ENCODE measurements around the gene ASPG.
"Not testable (repeated sequence)": the region's sequence is repeated elsewhere in the genome, so short reads cannot be mapped to it uniquely, and the experiment has no call there.

The ASPG gene

DNA sequence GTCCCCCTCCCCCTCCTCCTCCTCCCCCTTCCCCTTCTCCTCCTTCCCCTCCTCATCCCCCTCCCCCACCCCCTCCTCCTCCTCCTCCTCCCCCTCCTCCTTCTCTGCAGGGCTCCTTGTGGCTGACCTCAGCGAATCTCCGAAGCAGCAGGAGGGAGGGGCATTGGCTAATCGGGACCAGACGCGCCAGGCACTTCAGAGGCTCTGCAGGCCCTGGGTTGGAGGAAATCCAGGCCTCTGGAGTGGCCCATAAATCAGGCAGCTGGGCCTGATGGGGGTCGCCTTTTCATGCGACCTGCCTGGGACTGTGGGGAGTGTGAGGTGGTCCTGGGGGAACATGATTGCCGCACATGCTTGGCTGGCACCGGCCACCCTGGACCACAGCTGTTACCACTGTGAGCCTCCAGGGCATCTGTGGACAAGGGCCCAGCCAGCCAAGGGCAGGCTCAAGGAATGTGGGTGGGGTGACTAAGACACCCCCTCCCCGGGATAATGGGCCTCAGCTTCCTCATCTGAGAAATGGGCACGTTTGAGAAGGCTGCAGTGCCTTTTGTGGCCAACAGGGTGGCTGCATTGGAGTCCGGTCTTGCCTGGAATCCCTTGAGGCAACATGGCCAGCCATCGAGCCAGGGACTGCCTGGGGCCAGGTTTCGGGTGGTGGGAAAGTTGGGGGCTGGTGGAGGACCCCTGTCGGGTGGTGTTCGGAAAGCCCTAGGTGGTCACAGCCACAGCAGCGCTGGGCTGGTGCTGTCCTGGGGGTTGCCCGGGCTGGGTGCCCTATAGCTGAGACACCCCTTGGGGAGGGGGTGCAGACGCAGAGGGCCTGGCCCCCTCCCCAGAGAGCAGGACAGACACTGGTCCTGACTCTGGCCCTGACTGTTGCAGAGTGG, 64.9 kb downstream of the ASPG start:
- DNase-seq: no peak

DNA sequence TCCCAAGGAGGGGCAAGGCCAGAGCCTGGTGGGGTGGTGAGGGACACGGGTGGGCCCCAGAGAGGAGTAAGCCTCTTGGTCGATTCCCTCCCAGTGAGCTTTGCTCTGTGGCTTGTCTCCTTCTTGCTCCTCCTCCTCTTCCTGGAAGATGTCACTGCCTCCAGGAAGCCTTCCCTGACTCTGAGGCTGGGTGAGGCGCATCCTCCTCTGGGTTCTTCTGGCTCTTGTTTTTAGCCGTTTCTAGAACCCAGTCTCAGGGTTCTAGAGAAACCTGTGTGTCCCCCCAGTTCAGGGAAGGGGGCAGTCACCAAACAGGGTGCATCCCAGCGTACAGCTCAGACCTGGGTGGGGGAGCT, 65.5 kb downstream of the ASPG start:
- DNase-seq: no peak

DNA sequence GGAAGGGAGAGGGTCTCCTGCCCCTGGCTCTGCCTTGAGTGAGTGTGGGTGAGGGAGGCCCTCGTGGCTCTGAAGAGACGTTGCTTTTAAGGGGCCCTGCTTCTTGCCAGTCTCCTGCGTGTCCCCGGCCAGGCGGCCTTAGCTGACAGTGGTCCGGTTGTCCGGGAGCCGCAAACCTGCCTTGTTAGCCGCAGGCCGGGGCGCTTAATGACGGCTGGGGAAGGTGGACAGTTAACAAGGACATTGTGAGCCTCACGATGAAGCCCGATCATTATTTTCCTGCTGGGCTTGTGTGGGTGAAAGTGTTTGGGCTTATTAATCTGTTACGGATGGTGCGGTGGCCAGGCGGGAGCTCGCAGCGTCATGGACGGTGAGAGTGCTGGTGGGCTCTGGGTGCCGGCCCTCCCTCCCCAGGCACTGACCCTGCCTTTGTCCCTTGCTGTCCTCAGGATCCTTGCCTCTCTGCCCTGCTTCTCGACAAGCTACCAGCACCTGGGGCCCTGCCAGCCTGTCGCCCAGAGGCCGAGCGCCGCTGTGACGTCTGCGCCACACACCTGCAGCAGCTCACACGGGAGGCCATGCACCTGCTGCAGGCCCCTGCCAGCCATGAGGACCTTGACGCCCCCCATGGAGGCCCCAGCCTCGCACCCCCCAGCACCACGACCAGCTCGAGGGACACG, 66.2 kb downstream of the ASPG start:
- no peak for DNase-seq

DNA sequence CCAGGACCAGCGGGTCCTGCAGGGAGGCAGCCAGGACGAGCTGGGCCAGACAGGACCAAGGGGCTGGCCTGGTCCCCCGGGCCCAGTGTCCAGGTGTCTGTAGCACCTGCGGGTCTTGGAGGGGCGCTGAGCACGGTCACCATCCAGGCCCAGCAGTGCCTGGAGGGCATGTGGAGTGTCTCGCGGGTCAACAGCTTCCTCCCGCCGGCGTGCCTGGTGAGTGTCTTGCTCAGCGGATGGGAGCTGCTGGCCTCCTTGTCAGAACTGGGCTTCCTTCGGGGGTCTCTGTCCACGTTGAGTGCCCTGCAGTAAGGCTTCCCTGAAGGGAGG, 66.7 kb downstream of the ASPG start:
- DNase-seq: no peak

DNA sequence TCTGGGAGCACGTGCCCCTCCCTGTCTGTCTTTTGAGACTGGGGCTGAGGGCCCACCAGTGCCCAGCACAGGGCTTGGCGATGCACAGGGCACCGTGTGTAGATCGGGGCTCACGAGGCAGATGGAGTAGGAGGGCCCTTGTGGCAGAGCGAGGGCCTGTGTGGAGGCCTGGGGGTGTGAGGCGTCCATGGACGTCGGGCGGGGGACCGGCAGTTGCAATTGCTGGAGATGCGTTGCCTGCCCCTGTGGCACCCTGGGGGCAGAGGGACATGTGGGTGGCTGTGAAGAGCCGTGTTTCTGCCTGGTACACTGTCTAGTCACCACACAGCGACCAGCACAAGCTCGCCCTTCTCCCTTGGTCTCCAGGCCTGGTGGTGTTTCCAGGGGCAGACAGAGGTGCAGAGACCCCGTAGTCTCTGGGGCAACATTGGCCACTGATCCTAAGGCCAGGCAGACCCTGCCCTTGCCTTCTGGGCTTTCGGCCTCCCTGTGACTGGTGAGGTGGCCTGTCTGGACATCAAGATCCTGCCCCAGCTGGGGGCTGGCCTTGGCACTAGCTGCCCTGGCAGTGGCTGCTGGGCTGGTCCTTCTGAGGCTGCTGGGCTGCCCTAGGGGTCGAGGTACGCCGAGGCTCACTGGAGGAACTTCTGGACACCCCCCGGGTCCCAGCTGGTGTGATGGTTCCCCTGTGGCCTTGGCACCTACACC, 67.3 kb downstream of the ASPG start:
- no peak for DNase-seq

DNA sequence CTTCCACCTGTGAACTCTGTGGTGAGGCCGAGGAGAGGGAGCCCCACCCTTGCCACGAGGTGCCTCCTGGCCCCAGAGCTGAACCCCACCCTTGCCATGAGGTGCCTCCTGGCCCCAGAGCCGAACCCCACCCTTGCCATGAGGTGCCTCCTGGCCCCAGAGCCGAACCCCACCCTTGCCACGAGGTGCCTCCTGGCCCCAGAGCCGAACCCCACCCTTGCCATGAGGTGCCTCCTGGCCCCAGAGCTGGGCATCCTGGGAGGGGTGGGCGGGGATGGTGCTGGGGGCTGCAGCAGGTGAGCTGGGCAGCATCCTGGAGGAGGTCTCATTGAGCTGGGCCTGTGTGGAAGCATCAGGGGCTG, 67.9 kb downstream of the ASPG start:
- not testable (repeated sequence) for DNase-seq

DNA sequence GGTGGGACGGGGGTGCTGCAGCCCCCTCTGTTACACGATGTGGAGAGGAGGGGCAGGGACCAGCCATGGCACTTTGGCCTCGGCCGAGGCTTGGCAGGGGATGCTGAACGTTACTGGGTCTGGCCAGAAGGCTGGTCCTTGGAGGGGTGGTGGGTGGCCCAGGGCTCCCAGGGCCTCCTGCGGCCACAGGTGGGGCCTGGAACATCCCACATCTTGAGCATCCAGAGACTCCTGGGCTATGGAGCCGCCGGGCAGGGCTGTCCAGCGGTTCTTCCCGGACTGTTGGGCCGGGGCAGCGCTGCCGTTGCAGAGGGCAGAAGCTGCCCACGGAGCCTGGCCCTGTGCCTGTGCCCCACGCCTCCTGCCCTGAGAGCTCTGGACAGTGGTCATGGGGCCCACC, 68.7 kb downstream of the ASPG start:
- no peak for DNase-seq

DNA sequence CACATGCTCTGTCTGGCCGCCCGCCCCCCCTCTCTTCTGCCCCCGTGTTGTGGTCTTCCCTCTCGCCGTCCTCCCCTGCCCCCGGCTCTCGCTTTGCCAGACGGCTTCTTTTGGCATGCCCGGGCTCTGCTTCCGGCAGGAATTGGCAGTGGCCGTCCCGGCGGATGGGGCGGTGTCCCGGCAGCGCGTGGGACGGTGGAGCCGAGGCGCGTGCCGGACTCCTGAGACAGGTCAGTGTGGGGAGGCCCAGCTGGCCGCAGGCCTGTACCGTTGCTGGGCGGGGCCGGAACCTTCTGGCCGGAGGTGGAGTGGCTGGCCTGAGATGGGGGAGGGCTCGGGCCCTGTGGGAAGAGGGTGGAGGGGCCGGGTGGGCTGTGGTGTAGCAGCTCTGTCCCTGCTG, 70.0 kb downstream of the ASPG start:
- no peak for DNase-seq

DNA sequence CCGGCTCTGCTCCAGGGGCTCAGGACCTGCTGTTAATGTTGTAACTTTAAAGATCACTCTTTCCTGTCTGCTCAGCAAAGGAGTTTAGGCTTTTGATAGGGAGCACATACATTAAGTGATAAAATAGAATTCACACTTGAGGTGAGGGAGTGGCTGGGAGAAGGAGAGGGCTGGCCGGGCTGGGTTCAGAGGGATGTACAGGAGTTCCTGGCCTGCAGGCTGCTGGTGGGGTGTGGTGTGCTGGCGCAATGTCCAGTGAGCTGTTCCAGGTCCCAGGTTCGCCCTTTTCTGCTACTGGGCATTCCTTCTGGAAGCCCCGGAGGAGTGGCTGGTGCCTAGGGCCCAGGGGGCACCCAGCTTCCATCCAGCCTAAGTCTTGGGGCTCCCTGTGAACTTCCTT, 70.6 kb downstream of the ASPG start:
- DNase-seq: no peak

DNA sequence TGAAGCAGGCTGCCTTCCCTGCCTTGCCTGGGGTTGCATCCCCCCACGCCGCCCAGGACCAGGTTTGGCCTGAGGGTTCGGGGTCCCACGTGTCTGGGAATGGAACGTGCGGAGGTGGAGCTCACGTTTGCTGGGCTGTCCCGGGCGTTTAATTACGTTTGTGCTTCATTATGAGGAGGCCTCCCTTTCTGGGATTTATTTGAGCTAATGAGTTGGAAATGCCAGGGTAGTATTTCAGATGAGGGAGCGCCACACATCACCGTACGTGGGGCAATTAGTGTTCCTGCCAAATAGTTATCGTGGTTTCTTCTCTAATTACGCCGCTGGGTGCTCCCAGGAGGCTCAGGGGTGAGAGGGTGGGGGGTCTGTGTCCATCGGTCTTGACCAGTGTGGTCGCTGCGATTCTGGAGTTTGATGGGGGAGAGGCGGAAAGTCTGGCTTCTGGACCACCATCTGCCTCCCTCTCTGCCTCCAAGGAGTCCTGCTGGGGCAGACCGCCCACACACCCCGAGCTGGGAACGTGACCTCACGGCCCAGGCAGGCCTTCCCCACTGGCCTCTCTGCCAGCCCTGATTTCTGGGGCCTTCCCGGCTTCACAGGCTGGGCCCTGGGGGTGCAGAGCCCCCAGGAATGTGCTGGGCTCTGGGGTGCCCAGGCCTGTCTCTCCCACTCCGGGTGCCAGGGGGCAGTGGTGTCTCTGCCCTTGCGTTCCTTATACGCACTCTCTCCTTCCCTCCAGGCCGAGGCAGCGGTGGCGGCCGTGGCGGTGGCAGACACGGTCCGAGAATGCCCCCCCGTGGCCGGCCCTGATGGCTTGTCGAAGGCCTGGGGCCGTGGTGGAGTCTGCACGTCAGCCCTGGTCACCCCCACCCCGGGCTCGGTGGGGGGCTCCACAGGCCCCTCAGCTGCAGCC, 71.8 kb downstream of the ASPG start:
- no peak for DNase-seq

DNA sequence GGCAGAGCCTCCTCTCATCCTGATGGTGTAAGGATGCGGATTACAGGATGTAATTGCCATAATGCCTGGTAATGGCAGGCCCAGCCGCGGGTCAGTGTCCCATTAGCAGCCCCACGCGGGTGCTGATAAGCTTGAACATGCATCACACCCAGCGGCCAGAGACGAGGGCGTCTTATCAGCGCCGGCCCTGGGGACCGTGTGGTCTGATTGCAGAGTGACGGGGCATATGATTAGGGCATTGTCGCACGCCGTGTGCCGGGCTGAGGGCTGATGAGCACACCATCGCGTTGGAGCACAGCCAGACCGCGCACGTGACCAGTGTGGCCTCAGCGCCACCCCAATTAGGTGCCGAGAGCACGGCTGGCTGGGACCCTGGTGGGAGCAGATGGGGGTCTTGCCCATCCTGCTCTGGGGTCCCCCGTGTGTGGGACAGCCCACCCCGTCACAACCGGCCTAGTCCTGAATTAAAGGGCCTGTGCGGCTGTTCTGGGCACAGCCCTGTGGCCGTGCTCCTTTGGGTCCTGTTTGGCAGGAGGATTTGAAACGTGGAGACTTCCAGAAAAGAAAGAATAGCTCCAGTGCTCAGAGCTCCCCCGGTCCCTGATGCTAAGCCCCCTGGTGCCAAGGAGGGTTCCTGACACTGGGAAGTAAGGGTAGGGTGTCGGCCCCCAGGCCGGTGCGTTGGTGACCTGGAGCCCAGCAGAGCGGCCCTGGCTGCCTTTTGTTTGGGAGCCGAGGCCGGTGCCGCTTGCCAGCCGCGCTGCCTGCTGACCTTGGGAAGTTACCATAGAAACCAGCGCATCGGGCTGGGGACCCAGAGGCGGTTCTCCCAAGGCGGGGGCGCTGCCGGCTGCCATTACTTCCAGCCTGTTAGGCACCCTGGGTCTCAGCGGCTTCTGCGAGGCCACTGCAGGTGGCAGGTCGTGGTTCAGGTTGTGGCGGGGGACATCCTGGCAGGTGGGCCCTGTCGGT, 73.6 kb downstream of the ASPG start:
- no peak for DNase-seq

DNA sequence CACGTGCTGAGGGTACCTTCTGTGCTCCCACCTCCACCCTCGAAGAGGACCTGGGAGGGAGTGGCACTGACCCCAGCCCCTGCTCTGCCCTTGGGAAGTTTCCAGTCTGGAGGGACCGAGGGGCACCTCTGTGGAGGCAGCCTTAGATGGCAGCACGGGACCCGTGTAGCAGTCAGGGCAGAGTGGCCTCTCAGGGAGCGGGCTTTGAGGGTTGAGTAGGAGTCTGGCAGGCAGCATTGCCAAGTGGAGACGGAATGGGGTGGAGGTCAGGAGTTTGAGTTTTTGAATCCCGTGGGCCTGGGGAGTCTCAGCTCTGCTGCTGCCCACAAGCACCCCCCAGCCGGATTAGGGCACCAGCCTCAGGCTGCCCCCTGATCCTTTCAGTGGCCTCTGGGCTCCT, 74.5 kb downstream of the ASPG start:
- DNase-seq: no peak

DNA sequence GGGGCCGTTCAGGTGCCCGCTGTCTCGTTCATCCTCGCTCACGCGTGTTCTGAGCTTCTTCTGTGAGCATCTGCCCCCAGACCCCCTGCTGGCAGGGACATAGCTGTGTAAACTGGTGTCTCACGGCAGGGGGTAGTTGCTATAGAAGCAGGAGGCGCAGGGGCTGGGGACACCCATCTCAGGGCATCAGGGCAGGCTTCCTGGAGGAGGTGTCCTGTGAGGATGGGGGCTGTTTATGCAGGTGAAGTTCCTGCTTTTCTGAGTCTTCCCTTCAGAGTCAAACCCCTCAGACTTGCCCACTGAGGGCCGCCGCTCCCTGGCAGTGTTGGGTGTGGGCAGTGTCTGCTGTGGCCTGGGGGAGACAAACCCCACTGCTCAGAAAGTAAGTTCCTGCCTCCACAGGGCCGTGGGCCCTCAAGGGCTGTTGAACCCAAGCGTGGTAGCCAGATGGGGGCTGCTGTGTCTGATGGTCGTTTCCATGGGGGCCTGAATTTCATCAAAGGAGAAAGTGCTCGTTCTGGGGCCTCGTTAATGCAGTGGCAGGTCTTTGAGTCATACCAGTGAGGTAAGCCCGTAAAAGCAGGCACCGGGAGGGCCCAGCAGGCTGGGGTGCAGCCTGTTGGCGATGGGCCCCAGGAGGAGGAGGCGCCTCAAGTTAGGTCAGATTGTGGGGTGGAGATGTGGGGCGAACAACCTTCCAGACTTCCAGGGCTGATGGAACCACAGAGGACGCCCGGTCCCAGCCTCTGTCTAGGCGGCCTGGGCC, 76.3 kb downstream of the ASPG start:
- DNase-seq: no peak

DNA sequence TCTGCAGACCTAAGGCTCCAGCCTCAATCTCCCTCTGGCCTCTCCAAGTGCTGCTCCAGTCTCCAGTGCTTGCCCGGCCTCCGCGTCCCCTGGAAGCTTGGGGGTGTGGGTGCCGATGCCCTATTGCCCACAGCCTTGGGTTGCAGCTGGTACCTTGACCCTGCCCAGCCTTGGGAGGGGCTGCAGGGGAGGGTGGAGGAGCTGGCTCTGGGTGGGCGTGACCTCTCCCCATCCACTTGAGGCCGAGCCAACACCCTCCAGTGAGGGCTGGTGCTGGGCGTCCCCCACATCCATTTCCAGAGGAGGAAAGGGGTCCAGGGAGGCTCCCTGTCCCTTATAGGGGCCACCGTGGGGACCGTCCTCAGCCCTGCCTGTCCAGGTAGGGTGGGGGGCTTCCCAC, 77.0 kb downstream of the ASPG start:
- no peak for DNase-seq

DNA sequence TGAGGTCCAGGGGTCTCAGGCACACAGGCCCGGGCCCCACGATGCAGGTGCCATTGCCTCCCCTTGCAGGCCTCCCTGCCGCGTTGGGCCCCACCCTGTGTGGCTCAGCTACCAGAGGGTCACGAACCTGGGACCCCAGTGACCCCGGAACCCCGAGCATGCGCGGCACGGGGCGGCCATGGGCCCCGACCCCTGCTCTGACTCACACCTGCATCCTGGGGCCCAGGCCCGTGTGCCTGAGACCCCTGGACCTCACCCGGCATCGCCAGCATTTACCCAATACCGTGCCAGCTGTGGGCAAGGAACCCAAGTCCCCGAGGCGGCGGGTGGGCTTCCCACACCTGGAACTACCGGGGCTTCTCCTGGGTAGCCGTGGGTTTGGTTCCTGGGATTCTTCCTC, 78.0 kb downstream of the ASPG start:
- no peak for DNase-seq

DNA sequence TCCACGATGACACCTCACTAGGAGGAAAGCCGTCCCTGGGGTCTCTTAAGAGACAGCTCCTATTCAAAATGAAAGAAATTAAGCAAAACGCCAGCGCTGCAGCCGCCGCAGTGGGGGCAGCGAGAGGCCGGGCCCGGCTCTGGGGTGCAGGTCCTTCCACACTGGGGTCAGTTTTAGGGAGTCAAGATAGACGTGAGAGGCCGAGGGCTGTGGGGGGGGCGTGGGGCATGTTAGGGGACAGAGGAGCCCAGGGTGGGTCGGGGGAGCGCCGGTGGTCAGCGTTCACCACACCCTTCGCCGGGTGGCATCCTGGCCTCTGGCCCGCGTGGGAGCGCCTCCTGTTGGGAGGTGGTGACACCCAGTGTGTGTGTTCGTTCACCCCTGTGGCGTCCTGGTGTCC, 78.5 kb downstream of the ASPG start:
- no peak for DNase-seq

DNA sequence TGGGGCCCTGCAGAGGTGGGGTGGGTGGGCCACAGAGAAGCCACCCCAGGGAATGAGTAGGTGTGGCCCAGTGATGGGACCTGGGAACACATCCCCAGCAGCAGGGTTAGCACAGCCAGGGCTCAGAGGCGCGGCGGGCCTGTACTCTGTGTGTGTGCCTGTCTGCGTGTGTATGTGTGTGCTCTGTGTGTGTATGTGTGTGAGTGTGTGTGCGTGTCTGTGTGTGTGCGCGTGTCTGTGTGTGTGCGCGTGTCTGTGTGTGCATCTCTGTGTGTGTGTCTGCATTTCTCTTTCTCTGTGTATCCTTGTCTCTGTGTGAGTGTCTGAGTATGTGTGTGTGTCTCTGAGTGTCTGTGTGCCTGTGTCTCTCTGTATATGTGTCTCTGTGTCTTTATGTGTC, 79.0 kb downstream of the ASPG start:
- no peak for DNase-seq

Measured in stimulated activated CD4-positive, alpha-beta T cell treated with anti-CD3 and anti-CD28 coated beads, Interleukin-4, amount 100 ng/mL, for 24 hours (primary cell).